COLO668 (cell line): ENCODE data around the gene PIGU.
"Not testable (repeated sequence)": the region's sequence is repeated elsewhere in the genome, so short reads cannot be mapped to it uniquely, and the experiment has no call there.

Source experiments
- DNase-seq: peaks from one replicate; lab custom pipeline; 2025; ENCODE audit not compliant: unreplicated experiment; lab: John Stamatoyannopoulos, UW

PIGU gene

DNA sequence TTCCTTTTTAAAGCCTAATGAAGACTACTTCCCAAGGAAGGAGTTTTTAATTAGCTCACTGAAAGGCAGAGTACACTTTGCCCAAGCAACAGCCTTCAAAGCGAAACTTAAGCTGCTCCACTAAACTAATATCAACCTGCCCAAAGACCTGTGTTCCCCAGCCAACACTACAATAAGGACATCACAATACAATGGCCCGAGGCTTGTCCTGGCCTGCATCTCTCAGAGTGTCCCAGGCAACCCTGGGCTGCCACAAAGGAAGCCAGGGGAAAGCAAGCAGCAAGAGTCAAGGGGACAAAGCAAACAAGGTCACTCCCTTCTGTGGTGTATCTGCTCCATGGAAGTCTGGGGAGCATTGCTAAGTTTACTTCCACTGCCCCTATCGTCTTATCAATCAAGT, 52.3 kb downstream of the PIGU start:
- peak; percentile 41 for DNase-seq

GRCh38 chr20:34622821-34623451, 54.0 kb downstream of the PIGU start:
- DNase-seq = no peak

GRCh38 chr20:34621383-34622367, 55.2 kb downstream of the PIGU start:
- DNase-seq = no peak

- DNase-seq = no peak
Observed at GRCh38 chr20:34621036-34621343, 55.9 kb downstream of the PIGU start.

- DNase-seq = no peak
Observed at GRCh38 chr20:34618676-34619075, 58.2 kb downstream of the PIGU start.

- DNase-seq = not testable (repeated sequence)
Observed at GRCh38 chr20:34616913-34617312, 60.0 kb downstream of the PIGU start.

DNA sequence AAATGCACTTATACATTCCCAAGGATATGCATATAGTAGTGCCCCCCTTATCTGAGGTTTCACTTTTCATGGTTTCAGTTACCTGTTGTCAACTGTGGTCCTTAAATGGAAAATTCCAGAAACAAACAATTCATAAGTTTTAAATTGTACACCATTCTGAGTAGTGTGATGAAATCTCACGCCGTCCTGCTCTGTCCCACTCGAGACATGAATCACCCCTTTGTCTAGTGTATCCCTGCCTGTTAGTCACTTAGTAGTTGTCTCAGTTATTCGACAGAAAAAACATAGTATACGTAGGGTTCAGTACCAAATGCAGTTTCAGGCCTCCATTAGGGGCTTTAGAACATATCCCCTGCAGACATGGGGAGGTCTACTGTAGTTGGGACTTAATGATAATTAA, 61.4 kb downstream of the PIGU start:
- no peak for DNase-seq

- DNase-seq = not testable (repeated sequence)
Observed at GRCh38 chr20:34611976-34612375, 64.9 kb downstream of the PIGU start.

DNA sequence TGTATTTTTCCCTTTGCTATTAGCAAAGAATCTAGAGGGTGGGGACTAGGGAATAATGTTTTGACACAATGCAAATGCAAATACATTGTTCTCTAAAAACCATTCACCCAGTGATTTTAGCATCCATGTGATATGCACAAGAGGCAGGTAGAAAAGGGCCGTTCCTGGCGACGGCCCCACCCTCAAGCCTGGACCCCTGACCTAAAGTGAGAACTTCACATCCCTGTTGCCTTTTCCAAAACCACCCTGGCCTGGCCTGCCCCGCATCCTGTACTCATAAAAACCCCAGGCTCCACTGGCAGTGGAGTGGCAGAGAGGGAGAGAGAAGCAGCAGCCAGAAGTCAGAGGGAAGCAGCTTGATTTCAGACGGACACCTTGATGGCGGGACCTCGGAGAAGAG, 69.8 kb downstream of the PIGU start:
- no peak for DNase-seq

DNA sequence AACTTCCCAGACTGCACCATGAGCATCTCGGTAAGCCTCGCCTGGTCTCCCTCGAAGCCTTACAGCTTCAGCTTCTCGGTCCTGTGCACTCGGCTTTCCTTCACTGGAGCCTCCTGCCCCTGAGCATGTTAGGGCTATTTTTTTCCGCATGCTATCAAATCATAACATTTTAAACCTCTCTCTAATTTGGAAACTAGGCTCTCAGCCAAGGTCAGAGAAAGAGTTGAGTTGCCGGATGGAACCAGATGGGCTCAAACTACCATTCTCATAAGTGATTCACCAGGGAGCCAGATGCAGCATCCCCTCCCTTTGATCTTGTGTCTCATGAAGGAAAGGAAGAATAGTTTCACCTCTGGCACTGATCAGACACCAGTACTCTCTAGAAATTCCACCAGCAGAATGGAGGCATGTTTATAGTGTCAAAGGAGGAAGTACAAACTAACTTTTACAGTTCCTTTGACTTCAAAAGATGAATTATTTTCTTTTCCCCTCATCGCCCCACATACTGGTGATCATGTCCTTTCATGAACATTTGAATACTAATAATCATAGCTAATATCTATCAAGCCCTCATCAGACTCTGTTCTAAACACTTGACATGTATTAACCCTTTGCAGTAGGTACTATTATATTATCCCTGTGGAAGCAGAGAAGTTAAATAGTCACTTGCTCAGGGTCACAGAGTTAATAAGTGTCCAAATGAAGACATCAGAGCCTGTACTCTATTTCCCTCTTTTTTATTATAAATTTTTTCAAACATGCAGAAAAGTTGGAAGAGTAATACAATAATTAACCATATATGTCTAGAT, 71.7 kb downstream of the PIGU start:
- DNase-seq = no peak

- no peak for DNase-seq
Observed at GRCh38 chr20:34600892-34601653, 75.8 kb downstream of the PIGU start.

GRCh38 chr20:34595377-34596184, 81.3 kb downstream of the PIGU start:
- DNase-seq = no peak

DNA sequence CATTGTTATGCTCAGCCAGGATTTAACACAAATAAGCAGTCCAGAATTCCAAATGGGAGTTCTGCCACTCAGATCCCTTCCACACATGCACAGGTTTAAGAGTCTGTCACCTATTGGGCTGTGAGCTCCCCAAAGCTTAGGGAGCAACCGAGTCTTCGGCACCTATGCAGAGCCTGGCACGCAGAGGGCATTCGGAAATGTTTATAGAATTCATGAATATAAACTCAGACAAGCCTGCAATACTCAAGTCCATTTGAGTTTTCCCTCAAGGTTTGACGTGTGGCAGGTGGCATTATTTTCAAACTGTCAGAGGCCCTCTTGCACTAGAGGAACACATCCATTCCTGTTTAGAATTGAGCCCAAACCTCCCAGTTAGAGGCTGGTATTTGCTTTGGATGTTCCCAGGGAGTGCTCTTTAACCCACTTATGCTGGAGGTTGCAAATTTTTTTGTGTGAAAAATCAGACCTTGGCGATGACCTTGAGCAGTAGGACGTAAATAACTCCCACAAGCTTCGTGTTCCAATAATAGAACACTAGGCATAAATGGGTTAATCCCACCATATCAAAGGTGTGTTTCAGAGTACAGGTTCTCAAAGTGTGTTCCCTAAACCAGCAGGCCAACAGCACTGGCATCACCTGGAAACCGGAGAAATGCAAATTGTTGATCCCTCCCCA, 90.3 kb downstream of the PIGU start:
- DNase-seq = no peak

- DNase-seq = no peak
Observed at GRCh38 chr20:34585019-34585418, 91.9 kb downstream of the PIGU start.

GRCh38 chr20:34583544-34583943, 93.3 kb downstream of the PIGU start:
- no peak for DNase-seq

- no peak for DNase-seq
Observed at GRCh38 chr20:34582911-34583310, 94.0 kb downstream of the PIGU start.

GRCh38 chr20:34582221-34582620, 94.7 kb downstream of the PIGU start:
- DNase-seq = no peak

GRCh38 chr20:34581341-34582184, 95.3 kb downstream of the PIGU start:
- no peak for DNase-seq
